Heart right ventricle (tissue), 16 donors: ENCODE measurements around the gene AP5M1. TPM values are rescaled to one million over a fixed set of nuclear protein-coding genes. Genes with fewer than 3 reads are reported as not detected.

Experiments used
- ATAC-seq, 8 donors: fragments of 200-7000 bp; cut with Tn5 transposase; one replicate each; pipeline ENCODE4 v1.9.1; 2020; ENCODE audit warnings: mild to moderate bottlenecking in 8 of 8, moderate library complexity in 8 of 8, moderate number of reproducible peaks in 1 of 8
- DNase-seq, 2 donors: peaks; one replicate each; pipeline ENCODE4 v3.0.0-alpha.2; 2020
- H3K27ac ChIP-seq, 10 donors: fragments of 200-600 bp; sonication (generic) in 2 of 10; one replicate each; pipeline versions ENCODE4 v1.5.0 to v1.8.0; 2020 to 2022; ENCODE audit warnings: mild to moderate bottlenecking in 3 of 10
- H3K27me3 ChIP-seq, 7 donors: fragments of 200-600 bp; one replicate each; pipeline ENCODE4 v1.8.0; 2021 to 2022; ENCODE audit warnings: mild to moderate bottlenecking in 2 of 7
- H3K36me3 ChIP-seq, 9 donors: fragments of 200-600 bp; sonication (generic) in 1 of 9; one replicate each; pipeline versions ENCODE4 v1.5.0 to v1.8.0; 2020 to 2022; ENCODE audit warnings: mild to moderate bottlenecking in 2 of 9
- H3K4me1 ChIP-seq, 9 donors: fragments of 200-600 bp; sonication (generic) in 1 of 9; one replicate each; pipeline versions ENCODE4 v1.5.0 to v1.8.0; 2020 to 2022; ENCODE audit warnings: mild to moderate bottlenecking in 4 of 9
- H3K4me3 ChIP-seq, 10 donors: fragments of 200-600 bp; sonication (generic) in 2 of 10; one replicate each; pipeline versions ENCODE4 v1.5.0 to v1.8.0; 2020 to 2022; ENCODE audit warnings: mild to moderate bottlenecking in 7 of 10, moderate library complexity in 2 of 10
- H3K9me3 ChIP-seq, 11 donors: fragments of 200-600 bp in 10 of 11; sonication (generic) in 2 of 11; one replicate each; pipeline versions ENCODE4 v1.5.0 to v1.8.0; 2013 to 2022; ENCODE audit warnings: mild to moderate bottlenecking in 2 of 11, control low read depth in 1 of 11, moderate library complexity in 1 of 11
- WGBS, 2 donors: extraction: QIAGEN DNeasy Blood & Tissue Kit; methylation state at CpG; one replicate each; pipeline ENCODE4 v1.1.7; 2013; ENCODE audit warnings: inconsistent platforms in 1 of 2; 5-methylcytosine and 5-hydroxymethylcytosine counted together
- intact Hi-C, 10 donors: fragments of 100-400 bp; cut with DNase I; formaldehyde crosslinking; loops; one replicate each; pipeline versions ENCODE4 v1.11.1 to v1.14.2; 2022
- polyA plus RNA-seq, 2 donors: library from polyadenylated mRNA; stranded (reverse); fragments of 200-250 nt; gene quantifications; one replicate each; pipeline ENCODE4 v1.2.3, GENCODE V29; 2013
- total RNA-seq, 10 donors: library from RNA; stranded (reverse); fragmentation: NEBNext Ultra II Directional in 3 of 10; extraction: Animal tissue kit (Norgen Biotek cat#: 25700) in 3 of 10; gene quantifications; one replicate each; pipeline versions ENCODE4 v1.2.1 to v1.2.4, GENCODE V29; 2021 to 2023
- TF ChIP-seq, protein P1 (sequence below), 9 donors: fragments of 200-600 bp; sonication (generic) in 2 of 9; IDR thresholded peaks; one replicate each; pipeline versions ENCODE4 v1.5.0 to v1.8.0; 2021 to 2022; ENCODE audit warnings: antibody characterized with exemption in 9 of 9, mild to moderate bottlenecking in 5 of 9, moderate library complexity in 1 of 9
- donor health status: Arrhythmogenic right ventricular cardiomyopathy.
- donor health status: ischemic (EF 13 %, LVEDD 7.1; RV severe dilation, severe dysfunction).
- donor health status: healthy with polysubstance abuse.
- donor health status: DM: no; HTN: yes; CAD: no.
- donor health status: DM: no; HTN: no; CAD: no.
- donor health status: ischemic (EF 25% LVEDD 6.9; RV normal size, moderate dysfunction).
- donor health status: ischemic (EF 25% LVEDD 5.7; RV mildly dilated, moderate dysfunction).
- donor health status: healthy.
- donor health status: DM: yes; HTN: yes; CAD: no.
- donor health status: Ischemic cardiomyopathy.
- donor health status: ischemic (EF 35%, LVEDD 5.7; RV mildly dilated, moderate dysfunction).
- donor health status: nonischemic (EF 11% LVEDD 7.7; RV severe dilation, severe dysfunction).
- donor health status: DM: yes; HTN: yes; CAD: no.
- donor health status: PGD.
- donor health status: ischemic (EF 29% LVEDD 5.4; RV normal size, mild dysfunction).
- donor health status: nonischemic (EF 23%, LVEDD 6.1; RV moderate dilation, normal function).

The AP5M1 gene
- total and polyA plus RNA-seq, 12 donors, result 4.7 to 56.8 (median 45.2) TPM

DNA sequence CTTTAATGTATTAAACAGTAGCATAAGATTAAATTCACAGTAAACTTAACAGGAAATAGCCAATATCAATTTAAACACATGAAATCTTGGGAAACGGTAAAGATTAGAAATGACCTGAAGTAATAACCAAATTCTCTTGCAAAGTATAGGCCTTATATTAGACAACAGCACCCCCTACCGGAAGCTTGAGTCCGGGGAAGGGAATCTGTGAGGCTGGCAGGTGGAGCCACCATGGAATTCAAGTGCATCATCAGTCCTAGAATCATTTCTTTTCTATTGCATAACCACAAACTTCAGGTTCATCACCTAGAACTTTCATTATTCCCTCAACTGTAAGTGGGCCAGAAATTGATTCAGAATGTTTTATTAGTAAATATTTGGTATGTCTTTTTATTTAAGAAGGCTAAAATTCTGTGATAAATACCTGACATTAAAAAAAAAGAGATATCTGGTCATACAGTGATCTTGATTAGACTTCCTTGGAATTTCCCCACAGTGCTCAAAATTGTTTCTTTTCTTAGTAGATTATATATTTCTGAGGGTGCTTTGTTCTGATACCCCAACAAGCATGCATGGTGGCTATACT is 48.6 kb downstream of the AP5M1 start:
- Histone ChIP-seq H3K9me3 (no peaks in the 10 kb centered on the region), H3K4me1 (no peaks in the 10 kb centered on the region), H3K36me3 (no peaks in the 10 kb centered on the region), H3K27ac (no peak overlapping the region), H3K27me3 (peaks cover 0 to 20% (median 13%) of the 10 kb centered on the region in 7 donors), H3K4me3 (no peak overlapping the region)
- intact Hi-C loops, result loop anchor here (1.0 to 10.0 kb wide), 6 partner anchors 660 to 827 kb away; no protein-coding TSS in a partner anchor
- DNase-seq (peak; percentile 25 to 72), ATAC-seq (peak in 1 of 8 donors; percentile 53)
- 1 to 2% methylated on average over 3 of the region's 3 CpGs for WGBS, 2 donors
- TF ChIP-seq, protein P1, sequence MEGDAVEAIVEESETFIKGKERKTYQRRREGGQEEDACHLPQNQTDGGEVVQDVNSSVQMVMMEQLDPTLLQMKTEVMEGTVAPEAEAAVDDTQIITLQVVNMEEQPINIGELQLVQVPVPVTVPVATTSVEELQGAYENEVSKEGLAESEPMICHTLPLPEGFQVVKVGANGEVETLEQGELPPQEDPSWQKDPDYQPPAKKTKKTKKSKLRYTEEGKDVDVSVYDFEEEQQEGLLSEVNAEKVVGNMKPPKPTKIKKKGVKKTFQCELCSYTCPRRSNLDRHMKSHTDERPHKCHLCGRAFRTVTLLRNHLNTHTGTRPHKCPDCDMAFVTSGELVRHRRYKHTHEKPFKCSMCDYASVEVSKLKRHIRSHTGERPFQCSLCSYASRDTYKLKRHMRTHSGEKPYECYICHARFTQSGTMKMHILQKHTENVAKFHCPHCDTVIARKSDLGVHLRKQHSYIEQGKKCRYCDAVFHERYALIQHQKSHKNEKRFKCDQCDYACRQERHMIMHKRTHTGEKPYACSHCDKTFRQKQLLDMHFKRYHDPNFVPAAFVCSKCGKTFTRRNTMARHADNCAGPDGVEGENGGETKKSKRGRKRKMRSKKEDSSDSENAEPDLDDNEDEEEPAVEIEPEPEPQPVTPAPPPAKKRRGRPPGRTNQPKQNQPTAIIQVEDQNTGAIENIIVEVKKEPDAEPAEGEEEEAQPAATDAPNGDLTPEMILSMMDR (IDR thresholded peaks at IDR 0.05), result peak; percentile 57 to 92 (median 90)

DNA sequence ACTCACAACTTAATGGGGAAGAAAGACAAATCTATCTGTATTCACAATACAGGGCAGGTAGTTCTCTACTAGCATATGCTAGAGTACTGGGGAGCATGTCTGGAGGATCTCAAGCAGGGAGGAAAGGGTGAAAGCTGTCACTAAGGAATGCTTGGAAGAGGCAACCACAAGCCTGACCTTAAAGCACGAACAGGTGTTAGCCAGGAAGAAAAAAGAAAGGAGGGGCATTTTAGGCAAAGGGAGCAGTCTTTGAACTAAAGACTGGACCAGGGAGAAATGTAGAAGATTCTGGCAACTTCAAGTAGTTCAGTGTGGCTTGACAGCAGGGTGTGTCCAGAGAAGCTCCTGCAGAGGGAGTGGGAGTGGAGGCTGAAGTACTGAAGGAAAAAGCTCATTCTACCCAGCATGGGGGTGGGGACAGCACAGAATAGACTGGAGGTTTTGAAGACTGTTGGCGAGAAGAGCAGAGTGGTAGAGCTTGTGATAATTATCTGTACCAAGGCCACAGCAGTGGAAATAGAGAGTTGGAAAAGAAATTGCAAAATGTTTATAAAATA is 50.9 kb downstream of the AP5M1 start:
- H3K36me3 ChIP-seq, result no peaks in the 10 kb centered on the region
- ATAC-seq (no peak), DNase-seq (no peak)
- TF ChIP-seq, protein P1 (IDR thresholded peaks at IDR 0.05), result no peak
- H3K4me1 ChIP-seq, result no peaks in the 10 kb centered on the region
- WGBS, 2 donors, result 34 to 41% methylated on average over 2 of the region's 2 CpGs
- no peak overlapping the region for H3K4me3 ChIP-seq
- peaks cover 0 to 20% (median 13%) of the 10 kb centered on the region in 7 donors for H3K27me3 ChIP-seq
- intact Hi-C loops, result loop anchor here in 7 of 10 donors (5.0 to 10.0 kb wide), 4 partner anchors 662 to 827 kb away; no protein-coding TSS in a partner anchor
- H3K27ac ChIP-seq, result no peak overlapping the region
- no peaks in the 10 kb centered on the region for H3K9me3 ChIP-seq

DNA sequence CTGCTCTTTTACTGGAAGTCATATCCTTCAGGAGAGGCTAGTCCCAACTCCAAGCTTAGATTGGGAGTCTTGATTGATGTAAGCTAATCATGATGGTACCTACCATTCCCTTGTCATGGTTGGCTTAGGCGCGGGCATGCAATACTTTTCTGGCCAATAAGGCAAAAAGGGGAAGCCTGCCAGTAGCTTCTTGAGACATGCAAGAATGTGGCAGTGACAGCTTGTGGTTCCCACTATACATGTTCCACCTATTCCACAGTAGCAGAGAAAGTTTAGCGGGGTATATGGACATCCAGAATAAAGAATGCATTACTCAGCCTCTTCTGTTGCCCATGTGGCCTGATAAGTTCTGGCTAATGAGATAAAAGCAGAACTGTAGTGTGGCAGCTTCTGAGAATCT is 55.0 kb downstream of the AP5M1 start:
- Histone ChIP-seq H3K36me3 (no peaks in the 10 kb centered on the region), H3K4me1 (no peaks in the 10 kb centered on the region), H3K4me3 (no peak overlapping the region), H3K27ac (no peak overlapping the region), H3K27me3 (peaks cover 0 to 16% (median 11%) of the 10 kb centered on the region in 7 donors), H3K9me3 (no peaks in the 10 kb centered on the region)
- TF ChIP-seq, protein P1 (IDR thresholded peaks at IDR 0.05), result no peak
- ATAC-seq (no peak), DNase-seq (no peak)
- WGBS, 2 donors, result 85% methylated on average over 3 of the region's 3 CpGs
- intact Hi-C loops, result no loop called here

DNA sequence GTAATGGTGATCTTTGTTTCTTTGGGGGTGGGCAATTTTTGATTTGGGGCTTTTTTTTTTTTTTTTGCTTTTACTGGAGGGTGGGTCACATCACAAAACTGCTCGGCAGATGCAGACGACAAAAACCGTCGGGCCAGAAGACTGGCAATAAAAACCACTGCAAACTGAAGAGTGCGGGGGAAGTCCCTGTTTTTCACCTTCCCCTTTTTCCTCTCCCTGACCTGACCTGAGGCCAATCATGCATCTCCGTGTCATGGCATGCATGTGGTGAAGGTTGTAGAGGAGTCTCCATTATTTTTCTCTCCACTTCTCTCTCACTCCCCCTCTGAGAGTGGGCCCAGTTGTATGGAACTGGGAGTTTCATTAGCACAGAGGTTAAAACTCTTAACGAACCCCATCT is 57.5 kb downstream of the AP5M1 start:
- TF ChIP-seq, protein P1 (IDR thresholded peaks at IDR 0.05), result no peak

More for the DNA sequence above, 57.5 kb downstream of the AP5M1 start:
- Histone ChIP-seq H3K27me3 (peaks cover 0 to 8% (median 1%) of the 10 kb centered on the region in 7 donors), H3K9me3 (peaks cover 0 to 7% (median 0%) of the 10 kb centered on the region in 11 donors), H3K27ac (no peak overlapping the region), H3K36me3 (no peaks in the 10 kb centered on the region), H3K4me1 (no peaks in the 10 kb centered on the region), H3K4me3 (no peak overlapping the region)
- DNase-seq, result no peak
- WGBS, 2 donors, result 86 to 89% methylated on average over 7 of the region's 7 CpGs
- no peak for ATAC-seq
- intact Hi-C loops, result no loop called here
